Activated T-cell treated with anti-CD3 and anti-CD28 coated beads, Interleukin-2, amount 50 U/mL, for 24 hours (primary cell): Measurements from ENCODE around the gene TRIM24.

ENCODE experiments used
- DNase-seq: peaks from one replicate; pipeline ENCODE4 v3.0.0-alpha.2; 2020
- H3K27ac Mint-ChIP-seq: 2 replicates; pipeline ENCODE4 v1.8.0; 2020; ENCODE audit warnings: mild to moderate bottlenecking, mixed read lengths
- H3K27me3 Mint-ChIP-seq: 2 replicates; pipeline ENCODE4 v1.8.0; 2020; ENCODE audit warnings: mixed read lengths
- H3K36me3 Mint-ChIP-seq: 2 replicates; pipeline ENCODE4 v1.8.0; 2020; ENCODE audit warnings: low read depth, mixed read lengths
- H3K4me1 Mint-ChIP-seq: 2 replicates; pipeline ENCODE4 v1.8.0; 2020; ENCODE audit warnings: low read depth, mixed read lengths
- H3K4me3 Mint-ChIP-seq: 2 replicates; pipeline ENCODE4 v1.8.0; 2020; ENCODE audit warnings: mild to moderate bottlenecking, moderate library complexity, mixed read lengths
- H3K9me3 Mint-ChIP-seq: 2 replicates; pipeline ENCODE4 v1.8.0; 2020; ENCODE audit warnings: mixed read lengths

TRIM24 gene

DNA sequence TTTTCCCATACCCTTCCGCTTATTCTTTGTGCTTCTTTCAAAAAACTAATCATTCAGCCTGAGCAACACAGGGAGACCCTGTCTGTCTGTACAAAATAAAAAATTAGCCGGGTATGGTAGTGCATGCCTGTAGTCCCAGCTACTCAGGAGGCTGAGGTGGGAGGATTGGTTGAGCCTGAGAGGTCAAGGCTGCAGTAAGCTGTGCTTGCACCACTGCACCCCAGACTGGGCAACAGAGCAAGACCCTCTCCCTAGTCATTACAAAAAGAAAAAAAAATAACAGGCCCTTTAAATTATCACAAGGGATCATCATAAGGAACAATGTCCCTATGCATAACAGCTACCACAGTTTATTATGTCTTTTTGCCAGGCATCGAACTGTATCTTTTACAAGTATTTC, 119.6 kb downstream of the TRIM24 start:
- Mint-ChIP-seq H3K4me1 (no peaks in the 10 kb centered on the region), H3K27ac (no peak overlapping the region), H3K27me3 (no peaks in the 10 kb centered on the region), H3K36me3 (peaks cover 88% of the 10 kb centered on the region), H3K4me3 (no peak overlapping the region), H3K9me3 (no peaks in the 10 kb centered on the region)
- no peak for DNase-seq

DNA sequence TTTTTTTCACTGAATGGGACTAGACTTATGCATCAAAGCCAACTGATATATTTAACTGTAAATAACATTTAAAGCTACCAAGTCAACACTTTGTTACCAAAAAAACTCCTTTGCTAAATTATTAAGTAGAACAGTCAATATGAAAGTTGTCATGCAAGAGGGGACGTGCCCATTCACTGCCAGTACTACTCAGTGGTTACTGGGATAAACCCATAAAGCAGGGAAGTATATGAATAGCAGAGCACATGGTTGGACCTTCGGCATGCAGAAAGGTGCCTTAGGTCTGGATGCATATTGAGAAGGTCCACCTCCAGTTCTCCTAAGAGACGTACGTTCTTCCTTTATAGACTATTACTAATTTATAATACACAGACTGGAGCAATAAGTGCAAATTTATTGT, 121.0 kb downstream of the TRIM24 start:
- no peak for DNase-seq
- Mint-ChIP-seq H3K4me3 (no peak overlapping the region), H3K27me3 (no peaks in the 10 kb centered on the region), H3K36me3 (peaks cover 92% of the 10 kb centered on the region), H3K27ac (no peak overlapping the region), H3K9me3 (no peaks in the 10 kb centered on the region), H3K4me1 (no peaks in the 10 kb centered on the region)

DNA sequence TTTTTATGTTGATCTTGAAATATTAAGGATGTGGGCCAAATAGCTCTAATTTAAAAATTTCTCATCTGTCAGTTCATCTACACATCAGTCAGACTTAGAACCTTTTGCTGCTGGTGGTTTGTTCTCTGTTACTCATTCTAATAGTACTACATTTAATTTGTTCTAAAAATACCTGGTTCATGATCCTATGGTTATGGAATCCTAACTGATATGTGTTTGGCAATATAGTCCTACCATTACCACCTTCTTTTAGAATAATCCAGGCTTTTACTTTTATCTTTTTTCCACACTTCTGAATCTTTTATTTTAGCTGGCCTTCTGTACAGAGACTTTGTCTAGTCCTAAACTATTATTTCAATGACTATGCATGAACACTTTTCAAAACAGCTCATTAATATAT, 124.2 kb downstream of the TRIM24 start:
- peaks cover 85% of the 10 kb centered on the region for H3K36me3 Mint-ChIP-seq
- no peak overlapping the region for H3K27ac Mint-ChIP-seq
- H3K9me3 Mint-ChIP-seq, result no peaks in the 10 kb centered on the region
- H3K27me3 Mint-ChIP-seq, result no peaks in the 10 kb centered on the region
- no peak for DNase-seq
- H3K4me1 Mint-ChIP-seq, result no peaks in the 10 kb centered on the region
- no peak overlapping the region for H3K4me3 Mint-ChIP-seq

DNA sequence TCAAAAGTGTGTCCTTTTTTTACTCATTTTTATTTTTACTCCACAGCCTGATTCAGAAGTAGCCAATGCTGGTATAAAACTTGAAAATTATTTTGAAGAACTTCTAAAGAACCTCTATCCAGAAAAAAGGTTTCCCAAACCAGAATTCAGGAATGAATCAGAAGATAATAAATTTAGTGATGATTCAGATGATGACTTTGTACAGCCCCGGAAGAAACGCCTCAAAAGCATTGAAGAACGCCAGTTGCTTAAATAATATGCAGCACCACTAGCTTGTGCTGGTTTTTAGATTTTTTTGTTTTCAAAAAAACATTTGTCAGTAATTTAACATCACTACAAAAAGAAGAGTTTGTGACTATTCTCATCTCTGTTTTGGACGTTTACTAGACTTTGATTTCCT, 124.6 kb downstream of the TRIM24 start:
- no peak for DNase-seq
- Mint-ChIP-seq H3K27me3 (no peaks in the 10 kb centered on the region), H3K4me3 (no peak overlapping the region), H3K36me3 (peaks cover 81% of the 10 kb centered on the region), H3K9me3 (no peaks in the 10 kb centered on the region), H3K27ac (no peak overlapping the region), H3K4me1 (no peaks in the 10 kb centered on the region)

DNA sequence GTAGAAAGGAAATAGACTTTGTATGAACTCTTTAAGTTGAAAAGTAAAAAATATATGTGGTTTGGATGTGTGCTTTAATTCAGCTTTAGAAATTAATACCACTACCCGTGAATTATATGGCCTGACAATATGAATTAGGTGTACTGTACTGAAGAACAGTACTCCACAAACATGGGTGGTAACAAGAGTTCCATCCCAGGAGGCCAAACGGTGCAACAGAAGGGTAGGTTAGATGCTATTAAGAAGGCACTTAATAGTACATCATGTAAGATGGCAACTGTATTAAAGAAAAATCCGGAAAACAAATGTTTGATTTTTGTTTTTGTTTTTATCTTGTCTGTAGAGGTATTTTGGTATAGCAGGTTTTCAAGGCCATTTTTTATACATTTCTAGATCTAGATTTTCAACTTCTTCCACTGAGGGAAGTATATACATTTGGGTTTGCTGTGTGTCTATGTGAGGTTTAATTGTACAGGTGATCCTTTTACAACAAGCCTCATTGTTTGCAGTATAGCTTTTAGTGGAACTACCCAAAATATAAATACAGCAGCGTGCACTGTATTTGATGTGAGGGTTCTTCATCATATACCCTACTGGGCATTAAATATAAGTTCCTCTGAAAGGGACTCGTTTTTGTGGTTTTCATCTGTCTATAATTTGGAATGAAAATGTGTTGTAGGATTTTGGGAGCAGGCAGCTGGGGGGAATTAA, 125.4 kb downstream of the TRIM24 start:
- no peaks in the 10 kb centered on the region for H3K9me3 Mint-ChIP-seq
- no peaks in the 10 kb centered on the region for H3K27me3 Mint-ChIP-seq
- no peaks in the 10 kb centered on the region for H3K4me1 Mint-ChIP-seq
- no peak overlapping the region for H3K27ac Mint-ChIP-seq
- no peak overlapping the region for H3K4me3 Mint-ChIP-seq
- no peak for DNase-seq
- H3K36me3 Mint-ChIP-seq, result peaks cover 73% of the 10 kb centered on the region

GRCh38 chr7:138587485-138587884, 127.4 kb downstream of the TRIM24 start:
- no peaks in the 10 kb centered on the region for H3K9me3 Mint-ChIP-seq
- peaks cover 55% of the 10 kb centered on the region for H3K36me3 Mint-ChIP-seq
- no peaks in the 10 kb centered on the region for H3K4me1 Mint-ChIP-seq
- no peak overlapping the region for H3K4me3 Mint-ChIP-seq
- DNase-seq, result no peak
- H3K27me3 Mint-ChIP-seq, result no peaks in the 10 kb centered on the region
- no peak overlapping the region for H3K27ac Mint-ChIP-seq

GRCh38 chr7:138588986-138589385, 128.9 kb downstream of the TRIM24 start:
- Mint-ChIP-seq H3K4me3 (no peak overlapping the region), H3K4me1 (no peaks in the 10 kb centered on the region), H3K27me3 (no peaks in the 10 kb centered on the region), H3K27ac (no peak overlapping the region), H3K9me3 (no peaks in the 10 kb centered on the region), H3K36me3 (peaks cover 40% of the 10 kb centered on the region)
- DNase-seq, result no peak

GRCh38 chr7:138590154-138590553, 130.1 kb downstream of the TRIM24 start:
- Mint-ChIP-seq H3K27me3 (no peaks in the 10 kb centered on the region), H3K36me3 (peaks cover 28% of the 10 kb centered on the region), H3K4me3 (no peak overlapping the region), H3K4me1 (no peaks in the 10 kb centered on the region), H3K9me3 (no peaks in the 10 kb centered on the region), H3K27ac (no peak overlapping the region)
- no peak for DNase-seq

DNA sequence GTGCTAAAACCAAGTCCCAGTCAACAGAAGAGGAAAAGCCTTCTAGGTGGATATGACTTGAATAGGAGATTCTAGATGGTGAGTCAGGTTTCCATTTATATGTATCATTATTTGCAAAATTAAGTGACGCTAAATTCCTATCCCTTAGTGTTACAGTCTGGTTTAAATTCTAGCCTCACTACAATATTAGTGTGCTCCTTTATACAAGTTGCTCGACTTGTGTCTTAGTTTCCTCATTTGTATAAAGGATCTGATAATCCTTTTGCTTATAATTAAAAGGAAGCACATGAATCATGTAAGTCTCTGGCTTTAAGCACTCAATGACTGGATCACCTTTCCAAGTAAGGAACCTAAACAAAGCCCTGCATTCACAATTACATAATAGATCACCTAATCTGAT, 135.4 kb downstream of the TRIM24 start:
- DNase-seq, result no peak
- H3K27me3 Mint-ChIP-seq, result peaks cover 5% of the 10 kb centered on the region
- H3K36me3 Mint-ChIP-seq, result no peaks in the 10 kb centered on the region
- no peak overlapping the region for H3K4me3 Mint-ChIP-seq
- no peak overlapping the region for H3K27ac Mint-ChIP-seq
- H3K4me1 Mint-ChIP-seq, result no peaks in the 10 kb centered on the region
- H3K9me3 Mint-ChIP-seq, result no peaks in the 10 kb centered on the region

DNA sequence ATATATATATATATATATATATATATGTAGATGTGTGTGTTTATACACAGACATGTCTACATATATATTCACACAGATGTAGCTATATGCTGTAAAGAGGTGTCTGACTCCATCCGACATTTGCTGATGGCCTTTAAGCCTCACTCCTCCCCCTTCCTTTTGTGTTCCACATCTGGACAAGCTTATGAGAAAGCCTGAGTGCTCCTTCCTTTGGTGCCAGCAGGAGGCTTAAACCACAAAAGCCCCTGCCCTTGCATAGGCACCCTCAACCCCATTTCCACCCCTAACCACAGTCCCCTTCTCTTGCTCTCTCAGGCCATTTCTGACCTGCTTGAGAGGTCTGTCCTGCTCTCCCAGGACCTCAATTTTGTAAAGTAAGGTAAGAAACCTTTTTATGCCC, 142.4 kb downstream of the TRIM24 start:
- Mint-ChIP-seq H3K36me3 (no peaks in the 10 kb centered on the region), H3K9me3 (no peaks in the 10 kb centered on the region), H3K27ac (no peak overlapping the region), H3K4me1 (peaks cover 6% of the 10 kb centered on the region), H3K4me3 (no peak overlapping the region), H3K27me3 (peaks cover 8% of the 10 kb centered on the region)
- DNase-seq, result no peak

DNA sequence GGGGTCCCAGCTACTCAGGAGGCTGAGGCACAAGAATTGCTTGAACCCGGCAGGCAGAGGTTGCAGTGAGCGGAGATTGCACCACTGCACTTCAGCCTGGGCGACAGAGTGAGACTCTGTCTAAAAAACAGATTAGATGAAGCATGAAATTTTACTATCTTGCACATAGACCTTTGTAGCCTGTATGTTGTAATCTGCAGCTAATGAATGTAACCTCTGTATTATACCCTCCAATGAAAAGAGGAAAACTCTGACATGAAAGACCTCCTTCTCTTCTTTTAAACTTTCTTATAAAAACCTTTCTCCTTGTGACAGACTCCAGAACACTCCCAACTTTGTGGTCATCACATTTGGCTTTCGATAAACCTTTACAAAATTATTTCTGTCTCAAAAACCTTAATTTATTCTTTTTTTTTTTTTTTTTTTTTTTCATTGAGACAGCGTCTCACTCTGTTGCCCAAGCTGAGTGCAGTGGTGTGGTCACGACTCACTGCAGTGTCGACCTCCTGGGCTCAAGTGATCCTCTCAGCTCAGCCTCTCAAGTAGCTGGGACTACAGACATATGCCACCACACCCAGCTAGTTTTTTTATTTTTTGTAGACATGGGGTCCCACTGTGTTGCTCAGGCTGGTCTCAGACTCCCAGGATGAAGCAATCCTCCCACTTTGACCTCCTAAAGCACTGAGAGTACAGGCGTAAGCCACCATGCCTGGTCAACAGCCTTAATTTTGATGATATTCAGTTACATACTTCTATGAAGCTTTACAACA, 143.7 kb downstream of the TRIM24 start:
- H3K27ac Mint-ChIP-seq, result no peak overlapping the region
- peaks cover 6% of the 10 kb centered on the region for H3K27me3 Mint-ChIP-seq
- no peaks in the 10 kb centered on the region for H3K9me3 Mint-ChIP-seq
- no peak overlapping the region for H3K4me3 Mint-ChIP-seq
- no peaks in the 10 kb centered on the region for H3K36me3 Mint-ChIP-seq
- no peak for DNase-seq
- H3K4me1 Mint-ChIP-seq, result peaks cover 18% of the 10 kb centered on the region

- Mint-ChIP-seq H3K4me1 (peaks cover 19% of the 10 kb centered on the region), H3K4me3 (no peak overlapping the region), H3K36me3 (no peaks in the 10 kb centered on the region), H3K9me3 (no peaks in the 10 kb centered on the region), H3K27me3 (no peaks in the 10 kb centered on the region), H3K27ac (no peak overlapping the region)
- DNase-seq, result no peak
Measured at GRCh38 chr7:138606236-138606635, 146.2 kb downstream of the TRIM24 start.

DNA sequence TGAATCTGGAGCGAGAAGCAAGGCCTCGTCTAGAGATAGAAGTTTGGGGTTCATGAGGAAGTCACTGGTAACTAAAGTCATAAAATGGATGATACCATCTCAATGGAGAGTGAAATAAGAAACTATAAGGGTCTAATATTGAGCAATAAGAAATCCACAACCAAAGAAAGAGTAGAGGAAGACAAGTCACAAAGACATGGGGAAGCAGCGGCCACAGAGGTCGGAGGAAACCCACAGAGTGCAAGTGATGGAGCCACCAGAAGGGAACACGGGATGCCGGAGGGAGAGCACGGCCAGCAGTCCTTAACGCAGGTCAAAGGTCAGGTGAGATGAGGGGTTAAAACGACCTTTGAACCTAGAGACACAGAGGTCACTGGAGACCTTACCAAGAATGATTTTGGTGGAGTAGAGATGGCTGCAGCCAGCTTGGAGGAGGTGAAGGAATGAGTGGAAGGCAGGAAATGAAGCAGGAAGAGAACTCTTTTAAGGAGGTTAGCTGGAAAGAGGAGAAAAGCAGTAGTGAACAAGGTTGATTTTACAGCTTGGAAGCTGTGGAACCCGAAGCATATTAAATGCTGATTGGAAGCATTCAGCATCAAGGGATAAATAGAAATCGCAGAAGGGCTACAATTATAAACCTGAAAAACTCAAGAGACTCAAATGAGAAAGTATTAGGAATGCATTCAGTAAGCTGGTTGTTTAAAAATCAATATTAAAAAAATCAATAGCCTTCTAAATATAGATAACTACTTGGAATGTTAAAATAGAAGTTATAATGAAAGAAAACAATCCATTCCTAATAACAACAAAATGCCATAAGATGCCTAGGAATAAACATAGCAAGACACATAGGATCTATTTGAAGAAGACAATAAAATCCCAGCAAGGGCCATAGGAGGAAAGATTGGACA, 147.4 kb downstream of the TRIM24 start:
- H3K36me3 Mint-ChIP-seq, result no peaks in the 10 kb centered on the region
- DNase-seq, result no peak
- no peak overlapping the region for H3K27ac Mint-ChIP-seq
- H3K4me3 Mint-ChIP-seq, result no peak overlapping the region
- H3K27me3 Mint-ChIP-seq, result no peaks in the 10 kb centered on the region
- no peaks in the 10 kb centered on the region for H3K9me3 Mint-ChIP-seq
- H3K4me1 Mint-ChIP-seq, result peaks cover 19% of the 10 kb centered on the region

DNA sequence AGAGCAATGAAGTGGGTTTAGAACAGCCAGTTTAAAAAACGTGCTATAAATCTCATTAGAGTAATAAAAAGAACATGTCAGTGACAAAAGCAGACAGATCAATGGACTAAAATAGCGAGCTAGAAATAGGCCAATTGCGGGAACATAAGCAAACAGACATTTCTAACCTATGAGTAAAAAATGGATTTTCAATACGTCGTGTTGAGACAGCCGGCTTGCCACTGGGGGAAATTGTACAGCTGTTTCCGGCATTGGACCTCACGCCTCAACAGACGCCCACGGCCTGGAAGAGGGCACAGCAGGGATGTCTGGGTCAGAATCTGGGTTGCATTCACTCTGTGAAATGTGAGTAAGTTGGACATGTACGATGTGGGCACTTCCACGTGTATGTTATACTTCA, 148.2 kb downstream of the TRIM24 start:
- H3K9me3 Mint-ChIP-seq, result no peaks in the 10 kb centered on the region
- no peak for DNase-seq
- H3K36me3 Mint-ChIP-seq, result no peaks in the 10 kb centered on the region
- H3K4me1 Mint-ChIP-seq, result peaks cover 20% of the 10 kb centered on the region
- H3K4me3 Mint-ChIP-seq, result no peak overlapping the region
- H3K27me3 Mint-ChIP-seq, result no peaks in the 10 kb centered on the region
- H3K27ac Mint-ChIP-seq, result no peak overlapping the region
